CD14-positive monocyte (primary cell): ENCODE measurements around the gene OR10H2. TPM values are rescaled to one million over a fixed set of nuclear protein-coding genes. Genes with fewer than 3 reads are reported as not detected.

Experiments used
- DNase-seq, 3 donors: peaks; one replicate each; pipeline ENCODE4 v3.0.0-alpha.2; 2011 to 2022
- H2AFZ ChIP-seq: 2 replicates; pipeline ENCODE4 v1.6.0; 2012; ENCODE audit warnings: mild to moderate bottlenecking, low read depth, low read length, inconsistent platforms; ENCODE audit not compliant: insufficient read depth, poor library complexity, severe bottlenecking
- H3K27ac ChIP-seq, 2 donors: 1 replicate in 1 of 2; 2 replicates in 1 of 2; pipeline ENCODE4 v1.5.1; 2012 to 2013; ENCODE audit warnings: low read length in 2 of 2, control low read depth in 1 of 2, inconsistent platforms in 1 of 2, low read depth in 1 of 2, mild to moderate bottlenecking in 1 of 2
- H3K27me3 ChIP-seq, 2 donors: one replicate each; pipeline versions ENCODE4 v1.6.0 to v1.6.1; 2011 to 2013; ENCODE audit warnings: low read length in 2 of 2; ENCODE audit not compliant: control insufficient read depth in 2 of 2, insufficient read depth in 2 of 2
- H3K36me3 ChIP-seq, 2 donors: replicated peaks in 1 of 2; 1 replicate in 1 of 2; 2 replicates in 1 of 2; pipeline versions ENCODE4 v1.5.1 to v1.6.1; 2012 to 2013; ENCODE audit warnings: low read length in 2 of 2, control low read depth in 1 of 2, inconsistent platforms in 1 of 2, mild to moderate bottlenecking in 1 of 2; ENCODE audit not compliant: insufficient read depth in 2 of 2, control insufficient read depth in 1 of 2
- H3K4me1 ChIP-seq, 2 donors: 1 replicate in 1 of 2; 2 replicates in 1 of 2; pipeline versions ENCODE4 v1.5.1 to v1.6.1; 2012 to 2013; ENCODE audit warnings: low read length in 2 of 2, control low read depth in 1 of 2, inconsistent platforms in 1 of 2, mild to moderate bottlenecking in 1 of 2, moderate library complexity in 1 of 2; ENCODE audit not compliant: insufficient read depth in 2 of 2, control insufficient read depth in 1 of 2
- H3K4me2 ChIP-seq: replicated peaks from 2 replicates; pipeline ENCODE3; 2012; ENCODE audit warnings: low read length, moderate library complexity, mild to moderate bottlenecking; ENCODE audit not compliant: poor library complexity, severe bottlenecking; ENCODE audit errors: extremely low read depth
- H3K4me3 ChIP-seq, 3 experiments: fragments of 200-600 bp in 1 of 3; sonication (generic) in 1 of 3; replicated peaks in 1 of 3; 1 replicate in 2 of 3; 2 replicates in 1 of 3; pipeline ENCODE4 v1.5.1; 2011 to 2013; ENCODE audit warnings: low read length in 3 of 3, mild to moderate bottlenecking in 3 of 3, control low read depth in 2 of 3, low read depth in 2 of 3, inconsistent platforms in 1 of 3, moderate library complexity in 1 of 3
- H3K79me2 ChIP-seq: 2 replicates; pipeline ENCODE4 v1.6.0; 2012; ENCODE audit warnings: mild to moderate bottlenecking, control low read depth, inconsistent platforms, low read length, moderate library complexity; ENCODE audit not compliant: insufficient read depth
- H3K9ac ChIP-seq: 2 replicates; pipeline ENCODE4 v1.6.0; 2017; ENCODE audit warnings: low read length, mild to moderate bottlenecking; ENCODE audit not compliant: insufficient read depth, poor library complexity, severe bottlenecking
- H3K9me3 ChIP-seq, 2 donors: replicated peaks in 1 of 2; 1 replicate in 1 of 2; 2 replicates in 1 of 2; pipeline versions ENCODE4 v1.5.1 to v1.6.1; 2012 to 2013; ENCODE audit warnings: low read length in 2 of 2, control low read depth in 1 of 2; ENCODE audit not compliant: control insufficient read depth in 1 of 2, insufficient read depth in 1 of 2
- H4K20me1 ChIP-seq: 2 replicates; pipeline ENCODE4 v1.6.0; 2012; ENCODE audit warnings: mild to moderate bottlenecking, low read length, control low read depth, moderate library complexity; ENCODE audit not compliant: insufficient read depth
- H3K27ac Mint-ChIP-seq, 7 donors: one replicate each; pipeline ENCODE4 v1.8.0; 2020; ENCODE audit warnings: mild to moderate bottlenecking in 7 of 7, mixed read lengths in 7 of 7, moderate library complexity in 6 of 7, inconsistent platforms in 2 of 7
- H3K27me3 Mint-ChIP-seq, 3 donors: one replicate each; pipeline ENCODE4 v1.8.0; 2021 to 2022; ENCODE audit warnings: low read depth in 3 of 3, mild to moderate bottlenecking in 3 of 3, mixed read lengths in 3 of 3, moderate library complexity in 3 of 3, inconsistent platforms in 1 of 3
- H3K36me3 Mint-ChIP-seq, 2 donors: one replicate each; pipeline ENCODE4 v1.8.0; 2020; ENCODE audit warnings: mixed read lengths in 2 of 2, inconsistent platforms in 1 of 2, mild to moderate bottlenecking in 1 of 2
- H3K4me1 Mint-ChIP-seq: one replicate; pipeline ENCODE4 v1.8.0; 2020; ENCODE audit warnings: mild to moderate bottlenecking, mixed read lengths
- H3K4me3 Mint-ChIP-seq, 2 donors: one replicate each; pipeline ENCODE4 v1.8.0; 2020; ENCODE audit warnings: mild to moderate bottlenecking in 2 of 2, mixed read lengths in 2 of 2, moderate library complexity in 1 of 2
- H3K9me3 Mint-ChIP-seq, 7 donors: one replicate each; pipeline ENCODE4 v1.8.0; 2020 to 2022; ENCODE audit warnings: mixed read lengths in 7 of 7, mild to moderate bottlenecking in 6 of 7, moderate library complexity in 6 of 7, inconsistent platforms in 2 of 7
- WGBS: methylation state at CpG from one replicate; pipeline ENCODE4 v1.1.5; 2013; ENCODE audit warnings: missing lambda C conversion rate; ENCODE audit not compliant: insufficient coverage; 5-methylcytosine and 5-hydroxymethylcytosine counted together
- intact Hi-C, 2 donors: fragments of 100-400 bp; cut with micrococcal nuclease; formaldehyde crosslinking; loops; one replicate each; pipeline versions ENCODE4 v1.15.0 to v1.15.1; 2023
- polyA plus RNA-seq, 3 donors: library from polyadenylated mRNA; depleted of rRNA in 1 of 3; unstranded in 2 of 3; stranded (reverse) in 1 of 3; fragments of 300-500 nt in 2 of 3; fragments of >200 nt in 1 of 3; fragmentation: Illumina TruSeq in 2 of 3; gene quantifications; 1 replicate in 2 of 3; 2 replicates in 1 of 3; pipeline ENCODE4 v1.2.3, GENCODE V29; 2012 to 2021
- TF ChIP-seq, protein P1 (sequence below): fragments of 200-600 bp; IDR thresholded peaks from one replicate; pipeline ENCODE4 v1.8.0; 2022; ENCODE audit warnings: antibody characterized with exemption, mild to moderate bottlenecking

The OR10H2 gene
- polyA plus RNA-seq, 3 donors, result not detected

DNA sequence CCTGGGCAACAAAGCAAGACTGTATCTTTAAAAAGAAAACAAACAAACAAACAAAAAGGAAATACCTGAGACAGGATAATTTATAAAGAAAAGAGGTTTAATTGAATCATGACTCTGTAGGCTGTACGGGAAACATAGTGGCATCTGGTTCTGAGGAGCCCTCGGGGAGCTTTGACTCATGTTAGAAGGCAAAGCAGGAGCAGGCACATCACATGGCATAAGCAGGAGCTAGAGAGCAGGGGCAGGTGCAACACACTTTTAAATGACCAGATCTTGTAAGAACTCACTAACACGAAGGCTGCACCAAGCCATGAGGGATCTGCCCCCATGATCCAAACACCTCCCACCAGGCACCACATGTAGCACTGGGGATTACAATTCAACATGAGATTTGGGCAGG is 13.2 kb upstream of the OR10H2 start:
- intact Hi-C loops, result no loop called here
- Histone ChIP-seq H3K27me3 (peaks cover 0 to 1% of the 10 kb centered on the region in 2 donors), H3K4me1 (no peaks in the 10 kb centered on the region), H3K4me2 (no peak overlapping the region), H3K4me3 (no peak overlapping the region), H3K9ac (no peak overlapping the region), H3K79me2 (no peaks in the 10 kb centered on the region), H2AFZ (no peak overlapping the region), H3K9me3 (no peaks in the 10 kb centered on the region), H3K27ac (no peak overlapping the region), H4K20me1 (no peaks in the 10 kb centered on the region), H3K36me3 (no peaks in the 10 kb centered on the region)
- Mint-ChIP-seq H3K9me3 (peaks cover 0 to 7% (median 2%) of the 10 kb centered on the region in 7 donors), H3K4me3 (no peak overlapping the region), H3K36me3 (no peaks in the 10 kb centered on the region), H3K27me3 (peaks cover 9 to 30% (median 9%) of the 10 kb centered on the region in 3 donors), H3K4me1 (no peaks in the 10 kb centered on the region), H3K27ac (no peak overlapping the region)
- TF ChIP-seq, protein P1, sequence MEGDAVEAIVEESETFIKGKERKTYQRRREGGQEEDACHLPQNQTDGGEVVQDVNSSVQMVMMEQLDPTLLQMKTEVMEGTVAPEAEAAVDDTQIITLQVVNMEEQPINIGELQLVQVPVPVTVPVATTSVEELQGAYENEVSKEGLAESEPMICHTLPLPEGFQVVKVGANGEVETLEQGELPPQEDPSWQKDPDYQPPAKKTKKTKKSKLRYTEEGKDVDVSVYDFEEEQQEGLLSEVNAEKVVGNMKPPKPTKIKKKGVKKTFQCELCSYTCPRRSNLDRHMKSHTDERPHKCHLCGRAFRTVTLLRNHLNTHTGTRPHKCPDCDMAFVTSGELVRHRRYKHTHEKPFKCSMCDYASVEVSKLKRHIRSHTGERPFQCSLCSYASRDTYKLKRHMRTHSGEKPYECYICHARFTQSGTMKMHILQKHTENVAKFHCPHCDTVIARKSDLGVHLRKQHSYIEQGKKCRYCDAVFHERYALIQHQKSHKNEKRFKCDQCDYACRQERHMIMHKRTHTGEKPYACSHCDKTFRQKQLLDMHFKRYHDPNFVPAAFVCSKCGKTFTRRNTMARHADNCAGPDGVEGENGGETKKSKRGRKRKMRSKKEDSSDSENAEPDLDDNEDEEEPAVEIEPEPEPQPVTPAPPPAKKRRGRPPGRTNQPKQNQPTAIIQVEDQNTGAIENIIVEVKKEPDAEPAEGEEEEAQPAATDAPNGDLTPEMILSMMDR, result no peak
- no peak for DNase-seq
- 68% methylated on average over 2 of the region's 3 CpGs for WGBS

DNA sequence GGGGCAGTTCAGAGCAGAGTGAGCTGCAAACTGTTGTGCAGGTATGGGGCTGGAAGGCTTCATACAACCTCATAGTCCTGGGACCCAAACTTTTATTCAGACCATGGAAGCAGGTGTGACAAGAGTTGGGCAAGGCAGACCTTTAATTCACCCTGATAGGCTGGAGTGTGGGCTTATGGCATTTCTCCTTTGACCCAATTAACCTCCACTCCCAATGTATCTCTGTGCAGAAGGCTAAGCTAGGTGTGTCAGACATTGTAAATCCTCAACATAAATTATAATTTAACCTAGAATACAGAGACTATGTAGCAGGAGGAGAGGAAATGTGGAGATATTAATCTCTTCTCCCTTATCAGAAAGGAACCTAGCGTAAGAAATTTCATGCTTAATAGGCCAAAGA is 12.2 kb upstream of the OR10H2 start:
- no peak overlapping the region for H3K27ac Mint-ChIP-seq
- no peak overlapping the region for H3K9ac ChIP-seq

More for the DNA sequence above, 12.2 kb upstream of the OR10H2 start:
- Histone ChIP-seq H3K36me3 (no peaks in the 10 kb centered on the region), H3K79me2 (no peaks in the 10 kb centered on the region), H3K9me3 (no peaks in the 10 kb centered on the region), H4K20me1 (no peaks in the 10 kb centered on the region), H3K27me3 (peaks cover 0 to 4% of the 10 kb centered on the region in 2 donors), H3K27ac (no peak overlapping the region), H3K4me2 (no peak overlapping the region), H3K4me3 (no peak overlapping the region), H3K4me1 (no peaks in the 10 kb centered on the region), H2AFZ (no peak overlapping the region)
- no CpG with 5 or more reads among the region's 1 CpG for WGBS
- TF ChIP-seq, protein P1, result no peak
- intact Hi-C loops, result no loop called here
- Mint-ChIP-seq H3K36me3 (no peaks in the 10 kb centered on the region), H3K27me3 (peaks cover 4 to 36% (median 6%) of the 10 kb centered on the region in 3 donors), H3K4me3 (no peak overlapping the region), H3K9me3 (peaks cover 0 to 7% (median 2%) of the 10 kb centered on the region in 7 donors), H3K4me1 (no peaks in the 10 kb centered on the region)
- DNase-seq, result no peak
